AG09319 (cell line): ENCODE data around the gene C8G.
A peak's percentile ranks its signal among the peaks of the same experiment; 100 is the strongest.

ENCODE experiments used
- DNase-seq: peaks from one replicate; pipeline ENCODE4 v3.0.0-alpha.2; 2010; ENCODE audit warnings: low read depth; ENCODE audit errors: extremely low read depth
- CTCF ChIP-seq: IDR thresholded peaks from 2 replicates; pipeline ENCODE4 v1.5.1; 2011; ENCODE audit warnings: low read depth, mild to moderate bottlenecking, inconsistent platforms, low read length, moderate library complexity

Gene C8G

GRCh38 chr9:136944519-136945332, at the start of gene C8G, which contains the start of gene FBXW5:
C8G (plus strand) TSS chr9:136945243; CDS start chr9:136945321, 78 bp downstream.
FBXW5 (minus strand) TSS chr9:136944738; CDS start chr9:136944083, 655 bp downstream.
- TF ChIP-seq CTCF = peak; percentile 82

GRCh38 chr9:136896027-136896426, 49.0 kb upstream of the C8G start:
- no peak for TF ChIP-seq CTCF
- no peak for DNase-seq

More at GRCh38 chr9:136944519-136945332, at the start of gene C8G, which contains the start of gene FBXW5:
- DNase-seq = peak; percentile 79

GRCh38 chr9:136898483-136899100, 46.5 kb upstream of the C8G start:
- TF ChIP-seq CTCF = no peak
- DNase-seq = no peak

- TF ChIP-seq CTCF = no peak
- no peak for DNase-seq
Observed at GRCh38 chr9:136899196-136899595, 45.8 kb upstream of the C8G start.

- DNase-seq = no peak
- no peak for TF ChIP-seq CTCF
Observed at GRCh38 chr9:136900556-136900955, 44.5 kb upstream of the C8G start.

- no peak for DNase-seq
- TF ChIP-seq CTCF = no peak
Observed at GRCh38 chr9:136900988-136901515, 44.0 kb upstream of the C8G start.
